ENCODE results near the gene IL22RA1.

The IL22RA1 gene, protein sequence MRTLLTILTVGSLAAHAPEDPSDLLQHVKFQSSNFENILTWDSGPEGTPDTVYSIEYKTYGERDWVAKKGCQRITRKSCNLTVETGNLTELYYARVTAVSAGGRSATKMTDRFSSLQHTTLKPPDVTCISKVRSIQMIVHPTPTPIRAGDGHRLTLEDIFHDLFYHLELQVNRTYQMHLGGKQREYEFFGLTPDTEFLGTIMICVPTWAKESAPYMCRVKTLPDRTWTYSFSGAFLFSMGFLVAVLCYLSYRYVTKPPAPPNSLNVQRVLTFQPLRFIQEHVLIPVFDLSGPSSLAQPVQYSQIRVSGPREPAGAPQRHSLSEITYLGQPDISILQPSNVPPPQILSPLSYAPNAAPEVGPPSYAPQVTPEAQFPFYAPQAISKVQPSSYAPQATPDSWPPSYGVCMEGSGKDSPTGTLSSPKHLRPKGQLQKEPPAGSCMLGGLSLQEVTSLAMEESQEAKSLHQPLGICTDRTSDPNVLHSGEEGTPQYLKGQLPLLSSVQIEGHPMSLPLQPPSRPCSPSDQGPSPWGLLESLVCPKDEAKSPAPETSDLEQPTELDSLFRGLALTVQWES

GRCh38 chr1:24142546-24143534, at the start of gene IL22RA1:
Gene IL22RA1 (minus strand): TSS chr1:24143140. CDS start chr1:24143082, 58 bp downstream.
- DNase-seq (ENCODE audit: low read depth in 2 of 2), result no peak

DNA sequence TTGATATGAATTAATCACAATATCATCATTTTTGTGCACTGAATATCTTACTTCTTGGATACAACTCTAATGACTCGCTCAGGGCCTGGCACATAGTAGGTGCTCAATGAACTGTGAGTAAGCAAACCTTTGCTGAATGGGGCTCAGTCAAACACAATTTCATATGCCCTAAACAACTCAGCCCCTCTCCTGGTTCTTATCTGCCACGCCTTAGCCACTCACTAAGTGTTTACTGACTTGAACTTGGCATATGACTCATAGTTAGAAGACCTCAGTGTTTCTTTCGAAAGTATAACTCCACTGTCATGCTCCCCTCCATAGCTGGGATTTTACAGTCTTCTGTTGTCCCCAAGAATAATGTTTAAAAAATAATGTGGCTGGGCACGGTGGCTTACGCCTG, 48.9 kb upstream of the IL22RA1 start:
- peak in 1 of 2 donors; percentile 41 for DNase-seq (ENCODE audit: low read depth in 2 of 2)

DNA sequence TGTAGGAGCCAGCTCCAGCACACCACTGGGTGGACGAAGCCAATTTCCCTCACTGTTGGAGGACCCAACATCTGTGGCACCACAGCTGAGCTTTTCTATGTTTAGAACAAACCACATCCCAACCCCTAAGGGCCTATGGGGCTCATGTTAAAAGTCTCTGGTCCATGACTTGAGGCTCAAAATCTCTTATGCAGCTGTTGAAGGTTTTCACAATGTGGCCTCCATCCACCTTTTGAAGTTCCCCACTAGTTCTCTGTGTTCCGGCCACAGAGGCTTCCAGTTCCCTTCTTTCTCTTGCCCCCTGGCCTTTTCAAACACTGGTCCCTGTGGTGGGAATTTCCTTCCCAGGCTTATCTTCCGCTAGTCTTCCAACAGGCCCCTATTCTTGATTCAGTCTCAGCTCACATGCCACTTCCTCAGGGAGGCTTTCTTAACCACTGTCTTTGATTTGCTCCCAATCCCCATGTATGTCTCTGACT, 48.1 kb upstream of the IL22RA1 start:
- no peak for DNase-seq (ENCODE audit: low read depth in 2 of 2)

DNA sequence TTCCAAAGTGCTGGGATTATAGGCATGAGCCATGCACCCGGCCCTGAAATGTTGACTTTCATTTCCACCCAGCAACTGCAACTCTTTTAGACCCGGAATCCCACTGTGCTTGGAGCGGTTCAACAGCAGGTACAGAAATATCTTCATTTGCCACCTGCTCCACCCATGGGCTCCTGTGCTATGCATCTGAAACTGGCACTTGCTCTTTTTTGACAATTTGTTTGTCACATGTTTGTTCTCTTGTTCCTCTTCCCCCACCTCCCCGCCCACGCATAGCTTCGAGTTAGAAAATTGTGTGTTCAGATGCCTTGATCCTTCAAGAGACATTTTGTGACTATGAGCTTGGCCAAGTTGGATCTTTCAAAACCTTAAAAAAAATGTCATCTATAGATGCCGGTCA, 46.6 kb upstream of the IL22RA1 start:
- DNase-seq (ENCODE audit: low read depth in 2 of 2), result no peak

DNA sequence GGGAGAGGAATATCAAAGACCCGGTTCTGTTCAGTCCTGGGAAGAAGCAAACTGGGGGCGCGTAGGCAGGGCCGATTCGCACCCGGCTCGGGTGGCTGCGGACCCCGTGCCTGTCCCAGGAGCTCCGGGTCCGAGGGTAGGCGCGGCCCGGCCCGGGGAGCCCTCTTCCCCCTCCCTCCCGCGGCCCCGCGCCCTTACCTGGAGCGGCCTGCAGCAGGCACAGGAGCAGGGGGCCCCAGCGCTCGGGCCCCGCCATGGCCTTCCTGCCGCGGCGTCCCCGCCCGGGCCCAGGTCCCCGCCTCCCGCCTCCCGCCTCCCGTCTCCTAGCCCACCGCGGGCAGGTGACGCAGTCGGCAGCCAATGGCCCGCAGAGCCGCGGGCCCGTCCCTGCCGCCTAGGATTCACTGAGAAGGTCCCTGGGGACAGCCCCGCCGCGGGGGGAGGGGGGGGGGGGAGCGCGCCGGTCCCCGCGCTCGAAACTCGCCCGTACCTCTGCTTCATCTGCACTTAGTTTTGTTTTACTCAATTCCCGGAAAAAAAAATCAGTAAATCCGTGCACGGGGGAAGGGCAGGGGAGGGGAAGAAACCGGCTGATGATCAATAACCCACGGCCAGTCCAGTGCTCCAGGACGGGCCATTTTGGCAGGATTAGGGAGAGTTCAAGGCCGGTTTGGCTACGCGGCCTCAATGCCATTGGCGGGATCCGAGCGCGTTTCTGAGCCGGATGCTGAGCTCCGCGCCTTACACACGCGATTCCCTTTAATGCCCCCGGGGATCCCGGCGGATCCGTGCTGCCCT, 44.3 kb upstream of the IL22RA1 start, which contains the start of gene IFNLR1:
TSS of gene IFNLR1 (minus strand) at position 297 of the 798 bp plus-strand sequence. CDS start at position 256, 41 bp downstream.
- DNase-seq (ENCODE audit: low read depth in 2 of 2), result peak; percentile 61 to 77

DNA sequence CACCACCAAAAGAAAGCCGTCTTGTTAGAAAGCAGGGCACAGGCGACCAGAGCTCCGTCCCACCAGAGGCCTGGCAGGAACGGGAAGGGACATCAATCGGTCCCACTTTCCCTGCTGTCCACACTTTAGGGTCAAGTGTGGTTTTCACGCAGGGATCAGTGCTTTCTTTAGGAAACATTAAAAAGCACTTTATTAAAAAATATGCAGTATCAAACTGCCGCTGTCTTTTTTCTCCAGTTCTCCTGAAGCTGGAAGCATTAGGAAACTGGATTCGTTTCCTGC, 43.7 kb upstream of the IL22RA1 start:
- DNase-seq (ENCODE audit: low read depth in 2 of 2), result no peak

- DNase-seq (ENCODE audit: low read depth in 2 of 2), result no peak
Observed at GRCh38 chr1:24186031-24186710, 43.2 kb upstream of the IL22RA1 start.

GRCh38 chr1:24185076-24185475, 42.1 kb upstream of the IL22RA1 start:
- DNase-seq (ENCODE audit: low read depth in 2 of 2), result no peak

GRCh38 chr1:24182061-24182460, 39.1 kb upstream of the IL22RA1 start:
- DNase-seq (ENCODE audit: low read depth in 2 of 2), result no peak

GRCh38 chr1:24181619-24182018, 38.7 kb upstream of the IL22RA1 start:
- no peak for DNase-seq (ENCODE audit: low read depth in 2 of 2)

DNA sequence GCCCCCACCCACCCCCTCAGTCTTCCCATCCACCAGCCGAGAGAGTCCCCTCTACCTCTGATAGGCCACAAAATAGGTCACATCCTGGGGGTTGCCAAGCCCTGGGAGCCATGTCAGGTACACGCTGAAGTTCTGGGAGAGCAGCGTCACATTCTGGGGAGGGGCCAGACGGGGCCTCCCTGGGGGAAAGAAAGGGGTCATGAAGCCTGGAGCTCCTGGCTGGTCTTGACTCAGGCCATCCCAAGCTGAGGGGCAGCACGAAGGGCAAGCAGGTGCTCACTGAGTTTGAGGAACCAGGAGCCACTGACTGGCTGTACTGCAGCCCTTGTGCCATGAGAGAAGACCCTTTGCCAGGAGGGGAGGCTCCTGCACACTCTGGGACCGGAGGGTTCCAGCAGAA, 37.7 kb upstream of the IL22RA1 start:
- DNase-seq (ENCODE audit: low read depth in 2 of 2), result no peak

DNA sequence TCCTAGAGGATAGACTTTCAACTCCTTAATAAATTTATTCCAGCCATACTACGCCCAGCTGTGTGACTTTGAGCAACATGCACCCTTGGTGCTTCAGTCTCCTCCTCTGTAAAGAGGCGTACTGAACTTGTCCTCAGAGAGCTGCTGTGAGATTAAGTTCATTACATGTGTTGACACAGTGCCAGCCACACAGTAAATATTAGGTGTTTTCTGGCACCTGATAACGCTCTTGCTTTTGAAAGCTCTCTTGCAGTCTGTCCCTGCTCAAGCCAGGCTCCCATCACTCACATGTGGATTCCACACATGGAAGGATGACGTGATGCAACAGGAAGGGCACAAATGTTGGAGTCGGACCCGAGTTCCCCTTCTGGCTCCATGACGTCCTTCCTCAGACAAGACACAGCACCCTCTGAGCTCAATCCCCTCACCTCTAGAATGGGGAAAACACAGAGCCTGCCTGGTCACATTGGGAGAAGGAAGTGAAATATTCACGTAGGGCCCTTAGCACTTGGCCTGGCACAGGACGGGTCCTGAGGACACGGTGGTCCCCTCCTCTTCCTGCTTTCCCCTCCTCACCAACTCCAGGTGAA, 36.4 kb upstream of the IL22RA1 start:
- DNase-seq (ENCODE audit: low read depth in 2 of 2), result no peak

DNA sequence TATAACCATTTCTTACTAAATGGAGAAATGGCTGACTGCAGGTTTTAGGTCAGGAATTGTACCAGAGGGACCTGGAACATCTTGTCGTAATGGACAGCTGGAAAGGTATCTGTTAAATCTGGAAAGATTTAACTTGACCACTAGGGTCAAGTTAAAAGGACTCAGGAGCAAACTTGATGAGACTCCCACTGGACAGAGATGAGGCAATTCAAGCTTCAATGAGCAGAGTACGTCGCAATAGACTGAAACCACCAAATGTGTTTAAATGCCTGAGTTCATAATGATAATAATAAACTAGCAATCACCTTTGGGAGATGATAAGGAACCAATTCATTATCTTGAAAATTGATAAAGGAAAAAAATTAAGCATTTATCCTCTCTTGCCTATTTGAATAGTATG, 35.5 kb upstream of the IL22RA1 start:
- no peak for DNase-seq (ENCODE audit: low read depth in 2 of 2)

DNA sequence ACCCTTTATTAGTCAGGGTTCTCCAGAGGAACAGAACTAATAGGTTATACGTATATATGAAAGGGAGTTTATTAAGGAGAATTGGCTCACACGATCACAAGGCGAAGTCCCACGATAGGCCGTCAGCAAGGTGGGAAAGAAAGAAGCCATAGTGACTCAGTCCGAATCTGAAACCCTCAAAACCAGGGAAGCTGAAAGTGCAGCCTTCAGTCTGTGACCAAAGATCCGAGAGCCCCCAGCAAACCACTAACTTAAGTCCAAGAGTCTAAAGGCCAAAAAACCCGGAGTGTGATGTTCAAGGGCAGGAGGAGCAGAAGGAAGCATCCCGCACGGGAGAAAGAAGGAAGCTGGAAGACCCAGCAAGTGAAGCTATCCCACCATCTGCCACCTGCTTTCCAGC, 34.2 kb upstream of the IL22RA1 start:
- no peak for DNase-seq (ENCODE audit: low read depth in 2 of 2)

DNA sequence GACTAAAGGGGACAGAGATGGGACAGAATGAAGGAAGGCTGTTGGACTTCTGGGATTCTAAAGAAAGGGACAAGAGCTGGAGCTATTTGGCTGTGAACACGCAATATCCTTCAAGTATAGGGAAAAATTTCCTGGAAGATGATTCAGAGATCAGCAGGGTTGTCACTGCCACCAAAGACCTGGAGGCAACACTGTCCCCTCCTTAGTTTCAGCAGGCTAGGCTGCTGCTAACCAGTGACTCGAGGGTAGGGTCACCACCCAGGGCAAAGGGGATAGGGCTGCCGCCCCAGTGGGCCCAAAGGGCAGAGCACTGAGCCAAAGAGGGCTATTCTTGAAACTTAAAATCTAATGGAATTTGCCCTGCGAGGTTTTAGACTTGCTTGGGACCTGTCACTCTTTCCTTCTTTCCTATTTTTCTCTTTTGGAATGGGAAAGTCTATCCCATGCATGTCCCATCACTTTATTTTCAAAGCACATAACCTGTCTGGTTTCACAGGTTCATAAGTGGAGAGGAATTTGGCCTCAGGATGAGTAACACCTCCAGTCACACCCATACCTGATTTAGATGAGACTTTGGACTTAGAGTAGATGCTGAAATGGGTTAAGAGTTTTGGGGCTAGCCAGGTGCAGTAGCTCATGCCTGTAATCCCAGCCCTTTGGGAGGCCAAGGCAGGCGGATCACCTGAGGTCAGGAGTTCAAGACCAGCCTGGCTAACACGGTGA, 32.3 kb upstream of the IL22RA1 start:
- DNase-seq (ENCODE audit: low read depth in 2 of 2), result no peak

DNA sequence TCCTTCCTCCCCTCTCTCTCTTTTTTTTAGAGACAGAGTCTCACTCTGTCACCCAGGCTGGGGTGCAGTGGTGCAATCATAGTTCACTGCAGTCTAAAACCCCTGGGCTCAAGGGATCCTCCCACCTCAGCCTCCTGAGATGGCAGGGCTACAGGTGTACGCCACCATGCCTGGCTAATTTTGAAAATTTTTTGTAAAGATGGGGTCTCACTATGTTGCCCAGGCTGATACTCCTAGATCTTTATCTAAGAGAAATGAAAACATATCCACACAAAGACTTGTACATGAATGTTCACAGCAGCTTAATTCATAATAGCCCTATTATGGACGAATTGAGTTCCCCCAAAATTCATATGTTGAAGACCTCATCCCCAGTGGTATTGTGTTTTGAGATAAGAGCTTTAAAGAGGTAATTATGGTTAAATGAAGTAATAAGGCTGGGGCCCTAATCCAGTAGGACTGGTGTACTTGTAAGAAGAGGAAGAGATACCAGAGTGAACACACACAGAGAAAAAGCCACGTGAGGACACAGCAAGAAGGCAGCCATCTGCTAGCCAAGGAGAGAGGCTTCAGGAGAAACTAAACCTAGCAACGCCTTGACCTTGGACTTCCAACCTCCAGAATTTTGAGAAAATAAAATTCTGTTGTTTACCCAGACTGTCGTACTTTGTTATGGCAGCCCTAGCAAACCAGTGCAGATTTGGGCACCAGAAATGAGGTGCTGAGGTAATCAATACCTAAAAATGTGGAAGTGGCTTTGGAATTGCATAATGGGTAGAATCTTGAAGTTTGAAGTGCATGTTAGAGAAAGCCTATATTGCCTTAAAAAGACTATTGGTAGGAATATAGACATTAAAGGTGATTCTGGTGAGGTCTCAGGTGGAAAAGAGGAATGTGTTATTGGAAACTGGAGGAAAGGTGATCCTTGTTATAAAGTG, 31.0 kb upstream of the IL22RA1 start:
- DNase-seq (ENCODE audit: low read depth in 2 of 2), result no peak

DNA sequence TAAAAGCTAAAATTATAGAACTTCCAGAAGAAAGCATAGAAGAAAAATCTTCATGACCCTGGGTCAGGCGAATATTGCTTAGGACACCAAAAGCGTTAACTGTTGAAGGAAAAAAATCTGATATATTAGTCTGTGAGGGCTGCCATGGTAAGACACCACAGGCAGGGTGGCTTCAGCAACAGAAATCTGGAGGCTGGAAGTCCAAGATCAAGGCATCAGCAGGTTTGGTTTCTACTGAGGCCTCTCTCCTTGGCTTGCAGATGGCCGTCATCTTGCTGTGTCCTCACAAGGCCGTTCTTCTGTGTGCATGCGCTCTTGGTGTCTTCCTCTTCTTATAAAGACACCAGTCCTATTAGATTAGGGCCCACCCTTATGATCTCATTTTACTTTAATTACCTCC, 29.7 kb upstream of the IL22RA1 start:
- DNase-seq (ENCODE audit: low read depth in 2 of 2), result no peak

DNA sequence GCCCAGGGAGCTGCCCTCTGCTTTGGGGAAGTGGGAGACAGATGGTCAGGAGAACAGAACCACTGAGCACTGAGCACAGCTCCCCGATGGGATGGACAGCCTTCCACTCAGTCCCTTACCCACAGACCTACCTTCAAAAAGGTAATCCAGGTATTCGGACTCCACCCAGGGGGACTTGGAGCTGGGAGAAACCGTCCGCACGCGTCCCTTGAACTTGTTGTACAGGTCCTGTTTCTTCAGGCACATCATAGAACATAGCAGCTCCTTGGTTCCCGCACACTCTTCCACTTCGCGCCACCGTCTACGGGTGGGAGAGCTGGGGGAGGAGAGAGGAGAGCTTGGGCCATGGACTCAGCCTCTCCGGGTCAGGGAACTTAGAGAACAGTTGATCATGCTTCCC, 26.3 kb upstream of the IL22RA1 start:
- DNase-seq (ENCODE audit: low read depth in 2 of 2), result no peak

GRCh38 chr1:24168245-24168644, 25.3 kb upstream of the IL22RA1 start:
- DNase-seq (ENCODE audit: low read depth in 2 of 2), result no peak
